Islet of Langerhans (tissue), 1 donor: ENCODE results near the gene TC2N.
"Not testable (repeated sequence)": the region's sequence is repeated elsewhere in the genome, so short reads cannot be mapped to it uniquely, and the experiment has no call there.

Experiments used
- FAIRE-seq: peaks from one replicate; lab custom pipeline; 2011; peaks lifted over from hg19 to GRCh38; lab: Jason Lieb, UNC

The TC2N gene

GRCh38 chr14:91867316-91867988, at the start of gene TC2N:
TSS of gene TC2N (minus strand) at chr14:91867536. CDS start at chr14:91813769, 53,767 bp downstream.
- no peak for FAIRE-seq

- FAIRE-seq = no peak
Measured at GRCh38 chr14:91912035-91912434, 44.7 kb upstream of the TC2N start.

- no peak for FAIRE-seq
Measured at GRCh38 chr14:91911474-91912032, 44.2 kb upstream of the TC2N start.

GRCh38 chr14:91910196-91910595, 42.9 kb upstream of the TC2N start:
- no peak for FAIRE-seq

- FAIRE-seq = no peak
Measured at GRCh38 chr14:91906374-91906773, 39.0 kb upstream of the TC2N start.

GRCh38 chr14:91904956-91905645, 37.8 kb upstream of the TC2N start:
- no peak for FAIRE-seq

GRCh38 chr14:91904483-91904882, 37.1 kb upstream of the TC2N start:
- FAIRE-seq = no peak

- no peak for FAIRE-seq
Measured at GRCh38 chr14:91903070-91903469, 35.7 kb upstream of the TC2N start.

GRCh38 chr14:91902336-91902735, 35.0 kb upstream of the TC2N start:
- no peak for FAIRE-seq

GRCh38 chr14:91901449-91902226, 34.3 kb upstream of the TC2N start:
- no peak for FAIRE-seq

- no peak for FAIRE-seq
Measured at GRCh38 chr14:91899806-91900205, 32.5 kb upstream of the TC2N start.

- no peak for FAIRE-seq
Measured at GRCh38 chr14:91899213-91899612, 31.9 kb upstream of the TC2N start.

GRCh38 chr14:91898372-91898771, 31.0 kb upstream of the TC2N start:
- no peak for FAIRE-seq

- not testable (repeated sequence) for FAIRE-seq
Measured at GRCh38 chr14:91897716-91898115, 30.4 kb upstream of the TC2N start.

GRCh38 chr14:91897106-91897701, 29.9 kb upstream of the TC2N start:
- no peak for FAIRE-seq

GRCh38 chr14:91896419-91896818, 29.1 kb upstream of the TC2N start:
- FAIRE-seq = no peak

- no peak for FAIRE-seq
Measured at GRCh38 chr14:91893669-91894068, 26.3 kb upstream of the TC2N start.

GRCh38 chr14:91893007-91893406, 25.7 kb upstream of the TC2N start:
- FAIRE-seq = no peak

- no peak for FAIRE-seq
Measured at GRCh38 chr14:91891721-91892220, 24.4 kb upstream of the TC2N start.

- no peak for FAIRE-seq
Measured at GRCh38 chr14:91891101-91891500, 23.8 kb upstream of the TC2N start.

- no peak for FAIRE-seq
Measured at GRCh38 chr14:91890291-91890749, 23.0 kb upstream of the TC2N start.
